ENCODE data around the gene ACSL1.

DNA sequence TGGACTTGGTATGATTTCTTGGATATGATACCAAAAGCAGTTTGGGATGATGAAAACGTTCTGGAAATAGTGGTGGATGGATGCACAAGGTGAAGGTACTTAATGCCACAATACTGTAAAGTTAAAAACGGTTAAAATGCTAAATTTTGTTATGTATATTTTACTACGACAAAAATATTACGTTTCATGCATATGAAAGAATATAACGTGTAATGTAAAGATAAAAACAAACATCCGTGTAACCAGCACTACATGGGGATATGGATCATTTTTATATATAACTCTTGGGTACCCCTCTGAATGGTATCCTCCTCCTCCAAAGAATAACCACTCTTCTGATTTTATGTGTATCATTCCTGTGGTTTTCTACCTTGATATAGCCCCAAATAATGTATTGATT, 91.0 kb downstream of the ACSL1 start:
- TF ChIP-seq CEBPB (IDR thresholded peaks at IDR 0.05; ENCODE audit: low read depth), result no peak
- no peak for TF ChIP-seq SRF (IDR thresholded peaks at IDR 0.05; ENCODE audit: low read depth)
- TF ChIP-seq EZH2 (IDR thresholded peaks at IDR 0.05), result no peak
- TF ChIP-seq, protein P1, sequence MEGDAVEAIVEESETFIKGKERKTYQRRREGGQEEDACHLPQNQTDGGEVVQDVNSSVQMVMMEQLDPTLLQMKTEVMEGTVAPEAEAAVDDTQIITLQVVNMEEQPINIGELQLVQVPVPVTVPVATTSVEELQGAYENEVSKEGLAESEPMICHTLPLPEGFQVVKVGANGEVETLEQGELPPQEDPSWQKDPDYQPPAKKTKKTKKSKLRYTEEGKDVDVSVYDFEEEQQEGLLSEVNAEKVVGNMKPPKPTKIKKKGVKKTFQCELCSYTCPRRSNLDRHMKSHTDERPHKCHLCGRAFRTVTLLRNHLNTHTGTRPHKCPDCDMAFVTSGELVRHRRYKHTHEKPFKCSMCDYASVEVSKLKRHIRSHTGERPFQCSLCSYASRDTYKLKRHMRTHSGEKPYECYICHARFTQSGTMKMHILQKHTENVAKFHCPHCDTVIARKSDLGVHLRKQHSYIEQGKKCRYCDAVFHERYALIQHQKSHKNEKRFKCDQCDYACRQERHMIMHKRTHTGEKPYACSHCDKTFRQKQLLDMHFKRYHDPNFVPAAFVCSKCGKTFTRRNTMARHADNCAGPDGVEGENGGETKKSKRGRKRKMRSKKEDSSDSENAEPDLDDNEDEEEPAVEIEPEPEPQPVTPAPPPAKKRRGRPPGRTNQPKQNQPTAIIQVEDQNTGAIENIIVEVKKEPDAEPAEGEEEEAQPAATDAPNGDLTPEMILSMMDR (IDR thresholded peaks at IDR 0.05 in 2 of 3, conservative IDR thresholded peaks at IDR 0.05 in 1 of 3; ENCODE audit: borderline replicate concordance in 1 of 3, insufficient read depth in 1 of 3, low read depth in 2 of 3, low read length in 2 of 3), result no peak
- no peak for TF ChIP-seq ZNF274 (IDR thresholded peaks at IDR 0.05; ENCODE audit: low read depth, low read length)
- no peak for TF ChIP-seq POLR2A (IDR thresholded peaks at IDR 0.05; ENCODE audit: borderline replicate concordance, extremely low read depth, insufficient read depth, insufficient read length)
- TF ChIP-seq, protein P2, sequence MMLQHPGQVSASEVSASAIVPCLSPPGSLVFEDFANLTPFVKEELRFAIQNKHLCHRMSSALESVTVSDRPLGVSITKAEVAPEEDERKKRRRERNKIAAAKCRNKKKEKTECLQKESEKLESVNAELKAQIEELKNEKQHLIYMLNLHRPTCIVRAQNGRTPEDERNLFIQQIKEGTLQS (IDR thresholded peaks at IDR 0.05), result no peak
- no peak for TF ChIP-seq RAD21 (IDR thresholded peaks at IDR 0.05; ENCODE audit: low read depth)
- no peak for TF ChIP-seq ZFX (IDR thresholded peaks at IDR 0.05)
- TF ChIP-seq, protein P3, sequence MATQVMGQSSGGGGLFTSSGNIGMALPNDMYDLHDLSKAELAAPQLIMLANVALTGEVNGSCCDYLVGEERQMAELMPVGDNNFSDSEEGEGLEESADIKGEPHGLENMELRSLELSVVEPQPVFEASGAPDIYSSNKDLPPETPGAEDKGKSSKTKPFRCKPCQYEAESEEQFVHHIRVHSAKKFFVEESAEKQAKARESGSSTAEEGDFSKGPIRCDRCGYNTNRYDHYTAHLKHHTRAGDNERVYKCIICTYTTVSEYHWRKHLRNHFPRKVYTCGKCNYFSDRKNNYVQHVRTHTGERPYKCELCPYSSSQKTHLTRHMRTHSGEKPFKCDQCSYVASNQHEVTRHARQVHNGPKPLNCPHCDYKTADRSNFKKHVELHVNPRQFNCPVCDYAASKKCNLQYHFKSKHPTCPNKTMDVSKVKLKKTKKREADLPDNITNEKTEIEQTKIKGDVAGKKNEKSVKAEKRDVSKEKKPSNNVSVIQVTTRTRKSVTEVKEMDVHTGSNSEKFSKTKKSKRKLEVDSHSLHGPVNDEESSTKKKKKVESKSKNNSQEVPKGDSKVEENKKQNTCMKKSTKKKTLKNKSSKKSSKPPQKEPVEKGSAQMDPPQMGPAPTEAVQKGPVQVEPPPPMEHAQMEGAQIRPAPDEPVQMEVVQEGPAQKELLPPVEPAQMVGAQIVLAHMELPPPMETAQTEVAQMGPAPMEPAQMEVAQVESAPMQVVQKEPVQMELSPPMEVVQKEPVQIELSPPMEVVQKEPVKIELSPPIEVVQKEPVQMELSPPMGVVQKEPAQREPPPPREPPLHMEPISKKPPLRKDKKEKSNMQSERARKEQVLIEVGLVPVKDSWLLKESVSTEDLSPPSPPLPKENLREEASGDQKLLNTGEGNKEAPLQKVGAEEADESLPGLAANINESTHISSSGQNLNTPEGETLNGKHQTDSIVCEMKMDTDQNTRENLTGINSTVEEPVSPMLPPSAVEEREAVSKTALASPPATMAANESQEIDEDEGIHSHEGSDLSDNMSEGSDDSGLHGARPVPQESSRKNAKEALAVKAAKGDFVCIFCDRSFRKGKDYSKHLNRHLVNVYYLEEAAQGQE (IDR thresholded peaks at IDR 0.05; ENCODE audit: low read depth), result no peak
- no peak for TF ChIP-seq TCF7L2 (IDR thresholded peaks at IDR 0.05; ENCODE audit: borderline replicate concordance, extremely low read depth, insufficient read depth, insufficient read length)
- TF ChIP-seq SIN3A (IDR thresholded peaks at IDR 0.05; ENCODE audit: low read depth), result no peak; the same call in 1 of the 2 replicates
- TF ChIP-seq FOSL1 (IDR thresholded peaks at IDR 0.05; ENCODE audit: low read depth), result no peak
